ENCODE results near the gene CELA2B.

DNA sequence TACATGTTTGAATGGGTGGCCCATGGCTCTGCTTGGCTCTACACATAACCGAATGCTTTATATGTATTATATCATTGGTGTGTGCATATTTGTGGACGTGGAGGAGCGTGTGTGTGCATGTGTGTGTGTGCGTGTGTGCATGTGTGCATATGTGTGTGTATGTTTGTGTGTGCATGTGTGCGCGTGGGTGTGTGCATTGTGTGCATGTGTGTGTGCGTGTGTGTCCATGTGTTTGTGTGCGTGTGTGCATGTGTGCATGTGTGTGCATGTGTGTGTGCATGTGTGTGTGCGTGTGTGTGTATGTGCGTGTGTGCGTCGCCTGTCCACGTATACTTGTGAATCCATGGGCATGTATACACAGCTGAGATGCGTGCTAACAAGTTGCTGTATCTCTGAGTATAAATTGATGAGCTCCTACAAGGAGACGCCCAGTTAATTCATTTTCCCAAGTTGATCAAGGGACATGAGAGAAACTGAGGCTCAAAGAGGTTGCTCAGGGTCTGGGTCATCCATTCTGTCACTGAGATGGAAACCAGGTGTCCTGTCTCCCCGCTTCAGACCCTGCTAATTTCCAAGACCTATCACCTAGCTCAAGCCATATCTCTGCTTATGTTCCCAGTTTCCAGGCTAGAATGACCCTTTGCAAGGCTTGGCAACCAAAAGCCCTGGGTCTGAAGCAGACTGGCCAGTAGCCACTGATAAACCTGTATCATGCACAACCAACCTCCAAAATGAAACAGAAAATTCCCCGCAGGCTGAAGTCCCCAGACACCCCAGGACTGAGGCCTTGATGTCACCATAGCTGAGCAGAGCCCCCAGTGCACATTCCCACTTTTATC, 40.4 kb upstream of the CELA2B start:
- TF ChIP-seq, protein P1, sequence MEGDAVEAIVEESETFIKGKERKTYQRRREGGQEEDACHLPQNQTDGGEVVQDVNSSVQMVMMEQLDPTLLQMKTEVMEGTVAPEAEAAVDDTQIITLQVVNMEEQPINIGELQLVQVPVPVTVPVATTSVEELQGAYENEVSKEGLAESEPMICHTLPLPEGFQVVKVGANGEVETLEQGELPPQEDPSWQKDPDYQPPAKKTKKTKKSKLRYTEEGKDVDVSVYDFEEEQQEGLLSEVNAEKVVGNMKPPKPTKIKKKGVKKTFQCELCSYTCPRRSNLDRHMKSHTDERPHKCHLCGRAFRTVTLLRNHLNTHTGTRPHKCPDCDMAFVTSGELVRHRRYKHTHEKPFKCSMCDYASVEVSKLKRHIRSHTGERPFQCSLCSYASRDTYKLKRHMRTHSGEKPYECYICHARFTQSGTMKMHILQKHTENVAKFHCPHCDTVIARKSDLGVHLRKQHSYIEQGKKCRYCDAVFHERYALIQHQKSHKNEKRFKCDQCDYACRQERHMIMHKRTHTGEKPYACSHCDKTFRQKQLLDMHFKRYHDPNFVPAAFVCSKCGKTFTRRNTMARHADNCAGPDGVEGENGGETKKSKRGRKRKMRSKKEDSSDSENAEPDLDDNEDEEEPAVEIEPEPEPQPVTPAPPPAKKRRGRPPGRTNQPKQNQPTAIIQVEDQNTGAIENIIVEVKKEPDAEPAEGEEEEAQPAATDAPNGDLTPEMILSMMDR (IDR thresholded peaks at IDR 0.05): no peak
- TF ChIP-seq, protein P2, sequence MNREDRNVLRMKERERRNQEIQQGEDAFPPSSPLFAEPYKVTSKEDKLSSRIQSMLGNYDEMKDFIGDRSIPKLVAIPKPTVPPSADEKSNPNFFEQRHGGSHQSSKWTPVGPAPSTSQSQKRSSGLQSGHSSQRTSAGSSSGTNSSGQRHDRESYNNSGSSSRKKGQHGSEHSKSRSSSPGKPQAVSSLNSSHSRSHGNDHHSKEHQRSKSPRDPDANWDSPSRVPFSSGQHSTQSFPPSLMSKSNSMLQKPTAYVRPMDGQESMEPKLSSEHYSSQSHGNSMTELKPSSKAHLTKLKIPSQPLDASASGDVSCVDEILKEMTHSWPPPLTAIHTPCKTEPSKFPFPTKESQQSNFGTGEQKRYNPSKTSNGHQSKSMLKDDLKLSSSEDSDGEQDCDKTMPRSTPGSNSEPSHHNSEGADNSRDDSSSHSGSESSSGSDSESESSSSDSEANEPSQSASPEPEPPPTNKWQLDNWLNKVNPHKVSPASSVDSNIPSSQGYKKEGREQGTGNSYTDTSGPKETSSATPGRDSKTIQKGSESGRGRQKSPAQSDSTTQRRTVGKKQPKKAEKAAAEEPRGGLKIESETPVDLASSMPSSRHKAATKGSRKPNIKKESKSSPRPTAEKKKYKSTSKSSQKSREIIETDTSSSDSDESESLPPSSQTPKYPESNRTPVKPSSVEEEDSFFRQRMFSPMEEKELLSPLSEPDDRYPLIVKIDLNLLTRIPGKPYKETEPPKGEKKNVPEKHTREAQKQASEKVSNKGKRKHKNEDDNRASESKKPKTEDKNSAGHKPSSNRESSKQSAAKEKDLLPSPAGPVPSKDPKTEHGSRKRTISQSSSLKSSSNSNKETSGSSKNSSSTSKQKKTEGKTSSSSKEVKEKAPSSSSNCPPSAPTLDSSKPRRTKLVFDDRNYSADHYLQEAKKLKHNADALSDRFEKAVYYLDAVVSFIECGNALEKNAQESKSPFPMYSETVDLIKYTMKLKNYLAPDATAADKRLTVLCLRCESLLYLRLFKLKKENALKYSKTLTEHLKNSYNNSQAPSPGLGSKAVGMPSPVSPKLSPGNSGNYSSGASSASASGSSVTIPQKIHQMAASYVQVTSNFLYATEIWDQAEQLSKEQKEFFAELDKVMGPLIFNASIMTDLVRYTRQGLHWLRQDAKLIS (CRISPR knock-in tag; IDR thresholded peaks at IDR 0.05; ENCODE audit: borderline replicate concordance): no peak
- TF ChIP-seq, protein P3, sequence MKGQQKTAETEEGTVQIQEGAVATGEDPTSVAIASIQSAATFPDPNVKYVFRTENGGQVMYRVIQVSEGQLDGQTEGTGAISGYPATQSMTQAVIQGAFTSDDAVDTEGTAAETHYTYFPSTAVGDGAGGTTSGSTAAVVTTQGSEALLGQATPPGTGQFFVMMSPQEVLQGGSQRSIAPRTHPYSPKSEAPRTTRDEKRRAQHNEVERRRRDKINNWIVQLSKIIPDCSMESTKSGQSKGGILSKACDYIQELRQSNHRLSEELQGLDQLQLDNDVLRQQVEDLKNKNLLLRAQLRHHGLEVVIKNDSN (CRISPR knock-in tag; IDR thresholded peaks at IDR 0.05): no peak
- TF ChIP-seq, protein P4, sequence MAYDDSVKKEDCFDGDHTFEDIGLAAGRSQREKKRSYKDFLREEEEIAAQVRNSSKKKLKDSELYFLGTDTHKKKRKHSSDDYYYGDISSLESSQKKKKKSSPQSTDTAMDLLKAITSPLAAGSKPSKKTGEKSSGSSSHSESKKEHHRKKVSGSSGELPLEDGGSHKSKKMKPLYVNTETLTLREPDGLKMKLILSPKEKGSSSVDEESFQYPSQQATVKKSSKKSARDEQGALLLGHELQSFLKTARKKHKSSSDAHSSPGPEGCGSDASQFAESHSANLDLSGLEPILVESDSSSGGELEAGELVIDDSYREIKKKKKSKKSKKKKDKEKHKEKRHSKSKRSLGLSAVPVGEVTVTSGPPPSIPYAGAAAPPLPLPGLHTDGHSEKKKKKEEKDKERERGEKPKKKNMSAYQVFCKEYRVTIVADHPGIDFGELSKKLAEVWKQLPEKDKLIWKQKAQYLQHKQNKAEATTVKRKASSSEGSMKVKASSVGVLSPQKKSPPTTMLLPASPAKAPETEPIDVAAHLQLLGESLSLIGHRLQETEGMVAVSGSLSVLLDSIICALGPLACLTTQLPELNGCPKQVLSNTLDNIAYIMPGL (CRISPR knock-in tag; IDR thresholded peaks at IDR 0.05): no peak
- TF ChIP-seq TEAD4 (CRISPR knock-in tag; IDR thresholded peaks at IDR 0.05) (no peak), NFYB (CRISPR knock-in tag; conservative IDR thresholded peaks at IDR 0.05; ENCODE audit: low read depth) (no peak), ELF4 (CRISPR knock-in tag; IDR thresholded peaks at IDR 0.05; ENCODE audit: low read depth) (no peak), ZNF138 (CRISPR knock-in tag; conservative IDR thresholded peaks at IDR 0.05) (no peak), MAX (CRISPR knock-in tag; IDR thresholded peaks at IDR 0.05) (no peak), SP1 (CRISPR knock-in tag; conservative IDR thresholded peaks at IDR 0.05) (no peak), SMAD3 (CRISPR knock-in tag; IDR thresholded peaks at IDR 0.05; ENCODE audit: borderline replicate concordance) (no peak)

Data from WTC11 (cell line).